Karpas-422 (cell line): ENCODE results near the gene IL32. TPM values are rescaled to one million over a fixed set of nuclear protein-coding genes. Genes with fewer than 3 reads are reported as not detected.
A peak's percentile ranks its signal among the peaks of the same experiment; 100 is the strongest.

Experiments used
- DNase-seq: peaks from one replicate; pipeline ENCODE4 v3.0.0-alpha.2; 2015
- H2AFZ ChIP-seq: fragments of 200-600 bp; sonication (generic); 2 replicates; pipeline ENCODE4 v1.6.1; 2014; ENCODE audit warnings: antibody characterized with exemption, low read length, mixed read lengths
- H3K27ac ChIP-seq: fragments of 200-600 bp; sonication (generic); 2 replicates; pipeline ENCODE4 v1.5.1; 2014; ENCODE audit warnings: mild to moderate bottlenecking, low read length, moderate library complexity
- H3K27me3 ChIP-seq: fragments of 200-600 bp; sonication (generic); 2 replicates; pipeline ENCODE4 v1.6.1; 2014; ENCODE audit warnings: low read length, mixed read lengths
- H3K36me3 ChIP-seq: fragments of 200-600 bp; sonication (generic); 2 replicates; pipeline ENCODE4 v1.6.1; 2014; ENCODE audit warnings: low read length, mixed read lengths; ENCODE audit not compliant: insufficient read depth
- H3K4me1 ChIP-seq: fragments of 200-600 bp; sonication (generic); 2 replicates; pipeline ENCODE4 v1.6.1; 2014; ENCODE audit warnings: mild to moderate bottlenecking, low read length, mixed read lengths
- H3K4me2 ChIP-seq: fragments of 200-600 bp; sonication (generic); 2 replicates; pipeline ENCODE4 v1.6.1; 2014; ENCODE audit warnings: low read length, low read depth, mild to moderate bottlenecking; ENCODE audit not compliant: poor library complexity, severe bottlenecking
- H3K4me3 ChIP-seq: fragments of 200-600 bp; sonication (generic); 2 replicates; pipeline ENCODE4 v1.5.1; 2014; ENCODE audit warnings: mild to moderate bottlenecking, antibody characterized with exemption, low read length, mixed read lengths
- H3K79me2 ChIP-seq: fragments of 200-600 bp; sonication (generic); 2 replicates; pipeline ENCODE4 v1.6.1; 2014; ENCODE audit warnings: mild to moderate bottlenecking, low read length, mixed read lengths
- H3K9ac ChIP-seq: fragments of 200-600 bp; sonication (generic); 2 replicates; pipeline ENCODE4 v1.6.0; 2014; ENCODE audit warnings: low read length
- H3K9me2 ChIP-seq: fragments of 200-600 bp; sonication (generic), shearing (Covaris generic); replicated peaks from 2 replicates; pipeline ENCODE4 v1.6.0; 2014; ENCODE audit warnings: mild to moderate bottlenecking, low read length, moderate library complexity; ENCODE audit not compliant: insufficient read depth
- H3K9me3 ChIP-seq: fragments of 300-700, 200-600 bp; sonication (generic); 2 replicates; pipeline ENCODE4 v1.6.1; 2014; ENCODE audit warnings: low read length, mixed read lengths
- H4K20me1 ChIP-seq: fragments of 200-600 bp; sonication (generic); 2 replicates; pipeline ENCODE4 v1.6.1; 2014; ENCODE audit warnings: mild to moderate bottlenecking, antibody characterized with exemption, low read length, low read depth; ENCODE audit not compliant: insufficient read depth
- total RNA-seq: library from RNA; depleted of rRNA; stranded (reverse); fragments of >200 nt; shearing (Covaris generic); gene quantifications from 2 replicates; pipeline ENCODE4 v1.2.3, GENCODE V29; 2014; ENCODE audit warnings: low replicate concordance

IL32 gene
- total RNA-seq, 1 experiment from 2014 or later = not detected

DNA sequence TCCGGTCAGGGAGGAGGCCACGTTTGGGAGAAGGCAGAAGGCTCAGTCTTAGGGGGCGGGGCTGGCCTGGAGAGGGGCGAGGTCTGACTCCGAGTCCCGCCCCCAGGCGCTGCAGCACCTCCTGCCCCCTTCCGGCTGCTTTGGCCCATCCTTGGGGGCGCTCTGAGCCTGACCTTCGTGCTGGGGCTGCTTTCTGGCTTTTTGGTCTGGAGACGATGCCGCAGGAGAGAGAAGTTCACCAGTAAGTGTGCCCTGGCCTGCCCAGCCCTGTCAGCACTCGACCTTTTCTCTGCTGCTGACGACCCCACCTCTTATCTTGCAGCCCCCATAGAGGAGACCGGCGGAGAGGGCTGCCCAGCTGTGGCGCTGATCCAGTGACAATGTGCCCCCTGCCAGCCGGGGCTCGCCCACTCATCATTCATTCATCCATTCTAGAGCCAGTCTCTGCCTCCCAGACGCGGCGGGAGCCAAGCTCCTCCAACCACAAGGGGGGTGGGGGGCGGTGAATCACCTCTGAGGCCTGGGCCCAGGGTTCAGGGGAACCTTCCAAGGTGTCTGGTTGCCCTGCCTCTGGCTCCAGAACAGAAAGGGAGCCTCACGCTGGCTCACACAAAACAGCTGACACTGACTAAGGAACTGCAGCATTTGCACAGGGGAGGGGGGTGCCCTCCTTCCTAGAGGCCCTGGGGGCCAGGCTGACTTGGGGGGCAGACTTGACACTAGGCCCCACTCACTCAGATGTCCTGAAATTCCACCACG lies 43.8 kb upstream of the IL32 start:
- Histone ChIP-seq H3K4me1 (peaks cover 41% of the 10 kb centered on the region), H3K27ac (peak overlapping the region; percentile 55), H3K79me2 (peaks cover 4% of the 10 kb centered on the region), H3K9ac (peak overlapping the region; percentile 78), H3K36me3 (no peaks in the 10 kb centered on the region; the same call in 1 of the 2 replicates), H3K4me3 (peak overlapping the region; percentile 70), H3K9me3 (no peaks in the 10 kb centered on the region), H2AFZ (peak overlapping the region; percentile 69; the same call in 1 of the 2 replicates), H3K9me2 (no peaks in the 10 kb centered on the region), H3K27me3 (no peaks in the 10 kb centered on the region), H4K20me1 (0 out of 2 replicates have a peak, but pooled peaks cover 3% of the 10 kb centered on the region), H3K4me2 (peak overlapping the region; percentile 82)
- peak; percentile 93 for DNase-seq

DNA sequence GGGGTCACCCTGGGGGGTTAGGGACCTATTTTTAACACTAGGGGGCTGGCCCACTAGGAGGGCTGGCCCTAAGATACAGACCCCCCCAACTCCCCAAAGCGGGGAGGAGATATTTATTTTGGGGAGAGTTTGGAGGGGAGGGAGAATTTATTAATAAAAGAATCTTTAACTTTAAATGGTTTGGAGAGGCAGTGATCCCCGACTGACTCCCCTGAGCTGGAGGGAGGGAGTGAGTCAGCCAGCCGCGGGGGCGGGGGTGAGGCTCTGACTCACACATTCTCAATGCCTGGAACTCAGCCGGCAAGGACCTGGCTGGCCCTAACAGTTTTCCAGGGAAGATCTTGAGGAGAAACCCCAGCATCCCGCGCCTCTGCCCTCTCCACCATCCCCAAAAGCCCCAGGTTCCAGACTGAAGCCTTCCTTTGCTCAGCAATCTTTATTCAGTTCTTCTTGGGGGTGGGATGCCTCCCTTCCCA lies 43.2 kb upstream of the IL32 start:
- DNase-seq = peak; percentile 62
- H2AFZ ChIP-seq = no peak overlapping the region
- 0 out of 2 replicates have a peak, but pooled peaks cover 3% of the 10 kb centered on the region for H4K20me1 ChIP-seq

DNA sequence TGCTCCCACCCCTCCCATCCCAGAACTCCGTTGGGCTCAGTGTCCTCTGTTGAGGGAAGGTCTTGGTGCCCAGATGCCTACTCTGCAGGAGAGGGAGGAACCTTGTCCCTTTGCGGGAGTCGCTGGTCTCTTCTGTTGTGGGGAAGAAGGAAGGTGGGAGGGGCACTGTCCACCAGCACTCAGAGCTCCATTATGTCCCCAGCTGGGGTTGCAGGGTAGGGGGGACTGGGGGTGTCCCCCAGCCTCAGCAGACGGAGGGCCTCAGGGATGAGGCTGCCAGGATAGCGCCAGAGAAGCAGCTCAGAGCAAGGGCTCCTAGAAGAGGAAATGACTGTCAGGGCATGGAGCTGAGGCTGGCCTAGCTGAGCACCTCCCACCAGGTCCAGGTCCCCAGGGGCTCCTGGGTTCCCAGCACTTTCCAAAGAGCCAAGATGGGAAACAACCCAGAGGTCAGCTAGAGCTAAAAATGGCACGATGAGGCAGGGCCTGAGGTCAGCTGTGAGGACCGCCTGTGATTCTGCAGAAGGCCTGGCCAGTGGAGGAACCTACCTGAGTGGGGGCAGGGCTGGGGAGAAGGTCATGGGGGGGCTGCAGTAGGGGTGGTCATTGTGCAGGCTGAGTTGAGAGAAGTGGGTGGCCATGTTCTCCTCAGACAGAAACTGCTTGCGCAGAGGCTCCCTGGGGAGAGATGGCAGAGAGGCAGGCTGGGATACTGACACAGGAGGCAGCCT lies 42.6 kb upstream of the IL32 start:
- H2AFZ ChIP-seq = no peak overlapping the region
- 0 out of 2 replicates have a peak, but pooled peaks cover 3% of the 10 kb centered on the region for H4K20me1 ChIP-seq
- peak overlapping the region; percentile 78 for H3K9ac ChIP-seq
- H3K27me3 ChIP-seq = no peaks in the 10 kb centered on the region
- H3K9me2 ChIP-seq = no peaks in the 10 kb centered on the region
- H3K79me2 ChIP-seq = peaks cover 4% of the 10 kb centered on the region
- no peaks in the 10 kb centered on the region for H3K9me3 ChIP-seq
- peak overlapping the region; percentile 70 for H3K4me3 ChIP-seq
- H3K27ac ChIP-seq = peak overlapping the region; percentile 66
- H3K36me3 ChIP-seq = no peaks in the 10 kb centered on the region; the same call in 1 of the 2 replicates
- H3K4me1 ChIP-seq = peaks cover 48% of the 10 kb centered on the region
- DNase-seq = peak; percentile 83
- H3K4me2 ChIP-seq = peak overlapping the region; percentile 82

More for the DNA sequence above, 43.2 kb upstream of the IL32 start:
- no peaks in the 10 kb centered on the region; the same call in 1 of the 2 replicates for H3K36me3 ChIP-seq
- peak overlapping the region; percentile 55 for H3K27ac ChIP-seq
- H3K79me2 ChIP-seq = peaks cover 4% of the 10 kb centered on the region
- no peaks in the 10 kb centered on the region for H3K9me3 ChIP-seq
- H3K9ac ChIP-seq = peak overlapping the region; percentile 78
- peaks cover 42% of the 10 kb centered on the region for H3K4me1 ChIP-seq
- peak overlapping the region; percentile 82 for H3K4me2 ChIP-seq
- peak overlapping the region; percentile 70 for H3K4me3 ChIP-seq
- H3K27me3 ChIP-seq = no peaks in the 10 kb centered on the region
- H3K9me2 ChIP-seq = no peaks in the 10 kb centered on the region

DNA sequence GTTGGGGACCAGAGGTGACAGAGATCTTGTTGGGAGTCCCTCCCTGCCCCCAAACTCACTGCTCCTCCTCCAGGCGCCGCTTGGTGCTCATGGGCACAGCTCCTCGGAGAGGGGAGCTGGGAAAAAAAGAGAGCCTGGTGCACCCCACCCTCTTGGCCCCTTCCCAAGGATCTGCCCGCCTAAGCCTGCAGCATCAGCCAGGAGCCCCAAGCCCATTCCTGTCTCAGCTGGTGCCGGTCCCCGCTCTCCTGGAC lies 42.1 kb upstream of the IL32 start:
- Histone ChIP-seq H3K9me3 (no peaks in the 10 kb centered on the region), H3K4me2 (peak overlapping the region; percentile 82), H4K20me1 (0 out of 2 replicates have a peak, but pooled peaks cover 3% of the 10 kb centered on the region), H2AFZ (peak overlapping the region; percentile 63; the same call in 1 of the 2 replicates), H3K36me3 (no peaks in the 10 kb centered on the region; the same call in 1 of the 2 replicates), H3K27ac (peak overlapping the region; percentile 66), H3K4me1 (peaks cover 50% of the 10 kb centered on the region), H3K79me2 (peaks cover 4% of the 10 kb centered on the region), H3K9ac (peak overlapping the region; percentile 78), H3K4me3 (peak overlapping the region; percentile 70), H3K9me2 (no peaks in the 10 kb centered on the region), H3K27me3 (no peaks in the 10 kb centered on the region)
- DNase-seq = no peak

DNA sequence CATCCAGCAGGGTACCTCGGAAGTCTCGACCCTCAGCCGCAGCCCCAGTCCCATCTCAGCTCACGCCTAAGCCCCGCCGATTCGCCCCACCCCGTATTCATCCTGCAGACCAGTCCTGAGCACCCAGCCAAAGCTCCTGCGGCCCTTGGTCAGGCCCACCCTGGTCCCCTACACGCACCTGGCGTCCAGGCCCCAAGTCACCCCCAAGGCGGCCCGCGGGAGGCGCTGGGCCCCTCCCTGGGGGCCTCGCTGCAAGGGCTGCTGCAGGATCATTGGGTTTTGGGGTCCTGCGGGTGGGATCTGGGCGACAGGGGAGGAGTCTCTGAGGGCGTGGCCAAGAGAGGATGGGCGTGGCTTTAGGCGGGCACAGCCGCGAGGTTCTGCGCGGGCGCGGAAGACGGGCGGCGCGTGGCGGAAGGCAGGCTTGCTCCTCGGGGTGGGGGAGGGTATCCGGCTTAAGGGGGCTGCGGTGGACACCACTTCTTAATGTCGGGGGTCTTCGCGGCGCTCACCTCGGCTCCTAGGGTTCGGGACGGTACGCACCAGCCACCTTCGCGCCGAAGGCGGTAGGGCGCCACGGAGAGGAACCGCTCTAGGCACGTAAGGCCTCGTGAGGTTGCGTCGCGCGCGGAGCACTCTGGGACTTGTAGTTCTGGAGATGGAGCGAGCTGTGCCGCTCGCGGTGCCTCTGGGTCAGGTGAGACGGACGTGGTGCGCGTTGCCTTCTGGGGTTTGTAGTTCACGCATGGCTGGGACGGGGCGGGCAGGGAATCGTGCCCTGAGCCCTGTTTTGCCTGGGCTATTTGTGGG lies 41.6 kb upstream of the IL32 start, which contains the start of the genes HCFC1R1 and THOC6:
Gene HCFC1R1 (minus strand): TSS at position 274 of the 810 bp plus-strand sequence. CDS start 1 bp downstream, at position 273.
Gene THOC6 (plus strand): TSS at position 367 of the 810 bp plus-strand sequence. CDS start 292 bp downstream, at position 659.
- Histone ChIP-seq H3K27ac (peak within 1 kb of the TSS; percentile 66), H3K9me2 (no peaks in the 10 kb centered on the region), H3K9ac (peak within 1 kb of the TSS; percentile 78), H3K36me3 (no peaks in the 10 kb centered on the region; the same call in 1 of the 2 replicates), H3K9me3 (no peaks in the 10 kb centered on the region), H3K4me2 (peak within 1 kb of the TSS; percentile 82), H3K4me1 (peaks cover 50% of the 10 kb centered on the region), H2AFZ (peak within 1 kb of the TSS; percentile 63; the same call in 1 of the 2 replicates), H4K20me1 (0 out of 2 replicates have a peak, but pooled peaks cover 3% of the 10 kb centered on the region), H3K4me3 (peak within 1 kb of the TSS; percentile 70), H3K79me2 (peaks cover 4% of the 10 kb centered on the region), H3K27me3 (no peaks in the 10 kb centered on the region)
- peak; percentile 99 for DNase-seq

DNA sequence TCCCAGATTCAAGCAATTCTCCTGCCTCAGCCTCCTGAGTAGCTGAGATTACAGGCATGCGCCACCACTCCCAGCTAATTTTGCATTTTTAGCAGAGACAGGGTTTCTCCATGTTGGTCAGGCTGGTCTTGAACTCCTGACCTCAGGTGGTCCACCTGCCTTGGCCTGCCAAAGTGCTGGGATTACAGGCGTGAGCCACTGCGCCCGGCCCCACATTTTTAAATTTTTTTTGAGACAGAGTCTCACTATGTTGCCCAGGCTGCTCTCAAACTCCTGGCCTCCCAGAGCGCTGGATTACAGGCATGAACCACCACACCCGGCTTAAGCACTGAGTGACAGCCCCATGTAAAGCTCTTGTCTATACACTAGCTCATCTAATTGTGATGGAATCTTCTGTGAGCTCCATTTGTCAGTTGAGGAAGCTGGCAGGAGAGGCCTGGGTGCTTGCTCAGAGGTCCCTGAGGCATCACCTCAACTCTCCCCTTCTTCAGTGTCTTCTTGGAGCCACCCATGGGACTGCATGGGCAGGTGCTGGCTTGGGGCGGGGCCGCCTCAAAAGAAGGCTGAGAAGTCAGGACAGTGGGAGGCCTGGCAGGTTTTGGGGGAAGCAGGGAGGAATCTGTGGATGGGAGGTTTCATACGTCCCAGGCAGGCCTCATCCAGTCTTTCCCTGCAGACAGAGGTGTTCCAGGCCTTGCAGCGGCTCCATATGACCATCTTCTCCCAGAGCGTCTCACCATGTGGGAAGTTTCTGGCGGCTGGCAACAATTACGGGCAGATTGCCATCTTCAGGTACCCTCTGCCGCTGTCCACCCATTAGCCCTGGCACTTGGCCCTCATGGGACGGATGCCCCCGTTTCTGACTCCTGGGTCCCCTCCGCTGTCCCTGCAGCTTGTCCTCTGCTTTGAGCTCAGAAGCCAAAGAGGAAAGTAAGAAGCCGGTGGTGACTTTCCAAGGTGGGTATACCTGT lies 40.1 kb upstream of the IL32 start:
- H3K9ac ChIP-seq = no peak overlapping the region; the same call in 1 of the 2 replicates
- H4K20me1 ChIP-seq = 0 out of 2 replicates have a peak, but pooled peaks cover 3% of the 10 kb centered on the region
- H3K27ac ChIP-seq = no peak overlapping the region
- peaks cover 47% of the 10 kb centered on the region for H3K4me1 ChIP-seq
- no peaks in the 10 kb centered on the region; the same call in 1 of the 2 replicates for H3K36me3 ChIP-seq
- peak overlapping the region; percentile 82 for H3K4me2 ChIP-seq
- no peak overlapping the region for H3K4me3 ChIP-seq
- DNase-seq = no peak
- H3K9me2 ChIP-seq = no peaks in the 10 kb centered on the region
- H2AFZ ChIP-seq = no peak overlapping the region
- H3K9me3 ChIP-seq = no peaks in the 10 kb centered on the region
- H3K27me3 ChIP-seq = no peaks in the 10 kb centered on the region
- H3K79me2 ChIP-seq = peaks cover 4% of the 10 kb centered on the region

DNA sequence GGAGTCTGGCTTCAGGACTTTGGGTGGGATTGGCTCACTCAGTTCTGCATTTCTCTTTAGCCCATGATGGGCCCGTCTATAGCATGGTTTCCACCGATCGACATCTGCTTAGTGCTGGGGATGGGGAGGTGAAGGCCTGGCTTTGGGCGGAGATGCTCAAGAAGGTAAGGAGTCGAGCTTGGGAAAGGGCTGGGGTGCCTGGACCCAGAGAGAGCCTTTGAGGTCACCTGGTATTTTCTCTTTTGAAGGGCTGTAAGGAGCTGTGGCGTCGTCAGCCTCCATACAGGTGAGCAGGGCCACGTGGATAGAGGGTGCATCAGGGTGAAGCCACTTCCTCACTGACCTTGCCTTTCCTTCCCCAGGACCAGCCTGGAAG lies 39.4 kb upstream of the IL32 start:
- no peaks in the 10 kb centered on the region for H3K27me3 ChIP-seq
- H3K27ac ChIP-seq = no peak overlapping the region
- H4K20me1 ChIP-seq = 0 out of 2 replicates have a peak, but pooled peaks cover 3% of the 10 kb centered on the region
- no peaks in the 10 kb centered on the region for H3K9me3 ChIP-seq
- H3K36me3 ChIP-seq = no peaks in the 10 kb centered on the region; the same call in 1 of the 2 replicates
- H3K9ac ChIP-seq = no peak overlapping the region
- no peak for DNase-seq
- H3K9me2 ChIP-seq = no peaks in the 10 kb centered on the region
- no peak overlapping the region for H2AFZ ChIP-seq
- peaks cover 40% of the 10 kb centered on the region for H3K4me1 ChIP-seq
- peaks cover 4% of the 10 kb centered on the region for H3K79me2 ChIP-seq
- H3K4me2 ChIP-seq = no peak overlapping the region
- no peak overlapping the region for H3K4me3 ChIP-seq
